T47D (cell line): ENCODE data around the gene LDHB.
A peak's percentile ranks its signal among the peaks of the same experiment; 100 is the strongest.
"Not testable (repeated sequence)": the region's sequence is repeated elsewhere in the genome, so short reads cannot be mapped to it uniquely, and the experiment has no call there.

Experiments used
- DNase-seq, 2 experiments: peaks; one replicate each; pipeline versions ENCODE4 v3.0.0 to v3.0.0-alpha.2; 2011 to 2012; ENCODE audit warnings: low read depth in 1 of 2, low spot score in 1 of 2
- JUND ChIP-seq: IDR thresholded peaks from 2 replicates; pipeline ENCODE4 v1.6.1; 2012; ENCODE audit warnings: low read depth
- in situ Hi-C: cut with HindIII; loops from 2 replicates; pipeline ENCODE4 v1.10.0; 2016; ENCODE audit warnings: low sequenced_read_pairs, low pct_unique_long_range_greater_than_20kb

LDHB gene

GRCh38 chr12:21677204-21677603, 19.6 kb upstream of the LDHB start:
- in situ Hi-C loops = no loop called here
- TF ChIP-seq JUND = no peak
- DNase-seq = no peak

DNA sequence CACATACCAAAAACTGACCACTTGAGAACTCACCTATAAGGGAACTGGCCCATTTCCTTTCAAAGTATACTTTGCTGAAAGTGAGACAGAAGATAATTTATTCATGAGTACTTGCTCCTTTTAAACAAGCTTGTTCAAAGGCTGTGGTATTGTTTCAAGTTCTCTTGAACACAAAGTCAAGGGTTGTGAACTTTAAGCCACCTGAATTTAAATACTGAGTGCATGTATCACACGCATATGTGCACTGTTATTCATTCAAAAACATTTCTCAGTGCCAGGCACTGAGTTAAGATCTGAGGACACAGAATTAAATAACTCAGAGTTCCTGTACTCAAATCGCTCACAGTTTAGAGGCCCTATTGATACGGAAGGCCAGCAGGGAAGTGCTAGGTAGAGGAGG, 19.1 kb upstream of the LDHB start:
- in situ Hi-C loops = no loop called here
- DNase-seq = no peak
- no peak for TF ChIP-seq JUND

GRCh38 chr12:21675641-21676040, 18.0 kb upstream of the LDHB start:
- DNase-seq = no peak
- no peak for TF ChIP-seq JUND
- in situ Hi-C loops = no loop called here

DNA sequence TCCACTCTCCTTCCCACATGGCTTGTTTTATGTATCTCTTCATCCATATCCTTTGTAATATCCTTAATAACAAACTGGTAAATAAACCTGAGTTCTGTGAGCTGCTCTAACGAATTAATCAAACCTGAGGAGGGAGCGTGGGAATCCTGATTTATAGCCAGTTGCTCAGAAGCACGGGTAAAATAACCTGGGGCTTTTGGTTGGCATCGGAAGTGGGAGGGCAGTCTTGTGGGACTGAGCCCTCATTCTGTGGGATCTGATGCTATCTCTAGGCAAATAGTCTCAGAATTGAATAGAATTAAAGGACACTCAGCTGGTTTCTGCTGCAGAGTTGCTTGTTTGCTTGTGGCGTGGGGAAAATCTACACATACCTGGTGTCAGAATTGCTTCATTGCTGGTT, 17.5 kb upstream of the LDHB start:
- peak in 1 of 2 experiments; percentile 88 for DNase-seq
- TF ChIP-seq JUND = no peak
- in situ Hi-C loops = no loop called here

GRCh38 chr12:21673830-21674552, 16.3 kb upstream of the LDHB start:
- DNase-seq, in situ Hi-C loops: not testable (repeated sequence)

GRCh38 chr12:21672146-21672545, 14.5 kb upstream of the LDHB start:
- in situ Hi-C loops = no loop called here
- TF ChIP-seq JUND = no peak
- DNase-seq = peak in 1 of 2 experiments; percentile 70

- DNase-seq = no peak
- in situ Hi-C loops = no loop called here
Observed at GRCh38 chr12:21666722-21667121, 9.1 kb upstream of the LDHB start.

GRCh38 chr12:21665816-21666215, 8.2 kb upstream of the LDHB start:
- in situ Hi-C loops = no loop called here

More at GRCh38 chr12:21666722-21667121, 9.1 kb upstream of the LDHB start:
- TF ChIP-seq JUND = no peak

GRCh38 chr12:21662122-21662792, 4.6 kb upstream of the LDHB start:
- in situ Hi-C loops = no loop called here
- DNase-seq = no peak
- no peak for TF ChIP-seq JUND

More at GRCh38 chr12:21665816-21666215, 8.2 kb upstream of the LDHB start:
- DNase-seq = no peak
- no peak for TF ChIP-seq JUND

DNA sequence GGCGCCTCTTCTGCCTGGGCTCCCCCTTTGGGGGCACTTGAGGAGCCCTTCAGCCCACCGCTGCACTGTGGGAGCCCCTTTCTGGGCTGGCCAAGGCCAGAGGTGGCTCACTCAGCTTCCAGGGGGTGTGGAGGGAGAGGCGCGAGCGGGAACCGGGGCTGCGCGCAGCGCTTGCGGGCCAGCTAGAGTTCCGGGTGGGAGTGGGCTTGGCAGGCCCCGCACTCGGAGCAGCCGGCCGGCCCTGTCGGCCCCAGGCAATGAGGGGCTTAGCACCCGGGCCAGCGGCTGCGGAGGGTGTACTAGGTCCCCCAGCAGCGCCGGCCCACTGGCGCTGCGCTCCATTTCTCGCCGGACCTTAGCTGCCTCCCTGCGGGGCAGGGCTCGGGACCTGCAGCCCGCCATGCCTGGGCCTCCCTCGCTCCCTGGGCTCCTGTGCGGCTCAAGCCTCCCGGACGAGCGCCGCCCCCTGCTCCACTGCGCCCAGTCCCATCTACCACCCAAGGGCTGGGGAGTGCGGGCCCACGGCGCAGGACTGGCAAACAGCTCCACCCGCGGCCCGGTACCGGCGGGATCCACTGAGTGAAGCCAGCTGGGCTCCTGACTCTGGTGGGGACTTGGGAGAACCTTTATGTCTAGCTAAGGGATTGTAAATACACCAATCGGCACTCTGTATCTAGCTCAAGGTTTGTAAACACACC, 3.9 kb upstream of the LDHB start:
- in situ Hi-C loops, DNase-seq: not testable (repeated sequence)

DNA sequence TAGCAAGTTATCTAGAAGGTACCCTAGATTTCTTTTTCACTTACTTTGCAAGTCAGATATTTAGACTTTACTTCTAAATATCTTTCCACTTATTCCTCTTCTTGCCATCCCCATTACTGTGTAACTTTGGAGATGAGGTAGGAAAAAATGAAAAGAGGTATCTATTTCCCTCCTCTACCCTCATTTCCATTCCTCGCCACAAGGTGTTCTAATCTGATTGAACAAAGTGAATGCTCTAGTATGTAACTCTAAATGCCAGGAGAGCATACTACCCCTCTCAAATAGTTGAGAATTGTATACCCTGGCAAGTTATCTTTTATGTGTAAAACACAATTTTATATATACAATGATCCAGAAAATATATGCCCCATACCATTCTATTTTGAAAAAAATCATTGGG, 1.7 kb upstream of the LDHB start:
- in situ Hi-C loops = no loop called here
- no peak for DNase-seq
- TF ChIP-seq JUND = no peak

- in situ Hi-C loops = no loop called here
- no peak for DNase-seq
- no peak for TF ChIP-seq JUND
Observed at GRCh38 chr12:21656905-21657325, 727 bp downstream of the LDHB start.

DNA sequence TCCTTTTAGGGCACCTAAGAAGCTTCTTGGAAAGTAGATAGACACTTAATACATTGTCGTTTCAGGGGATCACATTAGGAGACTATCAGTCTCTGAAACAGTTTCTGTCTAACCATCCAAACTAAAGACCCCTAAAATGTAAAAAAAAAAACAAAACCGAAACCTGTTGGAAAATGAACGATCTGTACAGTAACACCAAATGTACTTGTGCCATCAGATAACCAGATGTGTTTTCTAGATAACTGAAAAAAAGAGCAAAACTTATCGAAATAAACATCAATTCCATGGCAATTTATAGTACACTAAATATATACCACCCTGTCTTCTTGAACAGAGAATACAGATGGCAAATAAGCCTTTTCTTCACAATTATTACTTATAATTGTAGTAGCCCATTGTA, 2.1 kb downstream of the LDHB start:
- in situ Hi-C loops = no loop called here
- no peak for DNase-seq
- no peak for TF ChIP-seq JUND
